Keratinocyte (primary cell): Measurements from ENCODE around the gene RNF130. TPM values are rescaled to one million over a fixed set of nuclear protein-coding genes. Genes with fewer than 3 reads are reported as not detected.

ENCODE experiments used
- DNase-seq: peaks from one replicate; pipeline ENCODE4 v3.0.0-alpha.2; 2011; ENCODE audit warnings: low read depth, missing footprints, low spot score
- FAIRE-seq: peaks from 2 replicates; lab custom pipeline; 2011; peaks lifted over from hg19 to GRCh38; lab: Jason Lieb, UNC
- H2AFZ ChIP-seq: 2 replicates; pipeline ENCODE4 v1.6.0; 2012; ENCODE audit warnings: low read length, control low read depth, inconsistent platforms; ENCODE audit not compliant: control insufficient read depth
- H3K27ac ChIP-seq: 2 replicates; pipeline ENCODE4 v1.5.1; 2011; ENCODE audit warnings: low read length; ENCODE audit not compliant: control insufficient read depth, insufficient read depth
- H3K27me3 ChIP-seq: 3 replicates; pipeline ENCODE4 v1.6.0; 2011; ENCODE audit warnings: low read length; ENCODE audit not compliant: control insufficient read depth, insufficient read depth; ENCODE audit errors: extremely low read depth
- H3K36me3 ChIP-seq, 2 experiments: 2 replicates in 1 of 2; 3 replicates in 1 of 2; pipeline ENCODE4 v1.5.1; 2011; ENCODE audit warnings: low read length in 2 of 2, mild to moderate bottlenecking in 1 of 2; ENCODE audit not compliant: control insufficient read depth in 2 of 2, insufficient read depth in 2 of 2; ENCODE audit errors: extremely low read depth in 1 of 2
- H3K4me1 ChIP-seq: 3 replicates; pipeline ENCODE4 v1.5.1; 2011; ENCODE audit warnings: low read length; ENCODE audit not compliant: control insufficient read depth, insufficient read depth; ENCODE audit errors: extremely low read depth
- H3K4me2 ChIP-seq: 3 replicates; pipeline ENCODE4 v1.6.0; 2011; ENCODE audit warnings: low read depth, low read length; ENCODE audit not compliant: control insufficient read depth, insufficient read depth; ENCODE audit errors: extremely low read depth
- H3K4me3 ChIP-seq, 3 experiments: fragments of 200-600 bp in 1 of 3; sonication (generic) in 1 of 3; 2 replicates in 2 of 3; 3 replicates in 1 of 3; pipeline ENCODE4 v1.5.1; 2011 to 2016; ENCODE audit warnings: low read length in 3 of 3, mild to moderate bottlenecking in 3 of 3, control low read depth in 2 of 3, inconsistent platforms in 1 of 3, low read depth in 1 of 3, mixed read lengths in 1 of 3, mixed run types in 1 of 3, moderate library complexity in 1 of 3; ENCODE audit not compliant: control insufficient read depth in 2 of 3, insufficient read depth in 2 of 3; ENCODE audit errors: extremely low read depth in 1 of 3
- H3K79me2 ChIP-seq: 2 replicates; pipeline ENCODE4 v1.6.0; 2012; ENCODE audit warnings: low read length; ENCODE audit not compliant: control insufficient read depth, insufficient read depth
- H3K9ac ChIP-seq: 3 replicates; pipeline ENCODE4 v1.6.0; 2011; ENCODE audit warnings: low read length; ENCODE audit not compliant: control insufficient read depth, insufficient read depth; ENCODE audit errors: extremely low read depth
- H3K9me1 ChIP-seq: 3 replicates; pipeline ENCODE4 v1.6.0; 2011; ENCODE audit warnings: low read length; ENCODE audit not compliant: control insufficient read depth, insufficient read depth; ENCODE audit errors: extremely low read depth
- H3K9me3 ChIP-seq: 2 replicates; pipeline ENCODE4 v1.5.1; 2012; ENCODE audit warnings: low read depth, low read length; ENCODE audit not compliant: control insufficient read depth
- H4K20me1 ChIP-seq: 3 replicates; pipeline ENCODE4 v1.6.0; 2011; ENCODE audit warnings: low read length; ENCODE audit not compliant: control insufficient read depth, insufficient read depth; ENCODE audit errors: extremely low read depth
- EZH2 ChIP-seq: IDR thresholded peaks from one replicate; pipeline ENCODE4 v1.6.1; 2012; ENCODE audit warnings: inconsistent platforms, mild to moderate bottlenecking, low read length, moderate library complexity
- dilution Hi-C: fragments of 300-500 bp; cut with MboI; formaldehyde crosslinking; loops from one replicate; pipeline ENCODE4 v1.7.0; 2020; ENCODE audit warnings: low sequenced_read_pairs; ENCODE audit not compliant: extremely low pct_ligation_motif_present
- polyA plus RNA-seq, 5 experiments: library from polyadenylated mRNA; depleted of rRNA in 3 of 5; stranded (reverse) in 3 of 5; stranded (forward) in 1 of 5; unstranded in 1 of 5; fragments of >200 nt; gene quantifications; 1 replicate in 1 of 5; 2 replicates in 3 of 5; 3 replicates in 1 of 5; pipeline versions ENCODE4 v1.2.1 to v1.2.3, GENCODE V29; 2011 to 2012; ENCODE audit warnings: missing spikeins in 2 of 5, low read depth in 1 of 5, low replicate concordance in 1 of 5
- TF ChIP-seq, protein P1 (sequence below), 3 experiments: IDR thresholded peaks in 1 of 3; conservative IDR thresholded peaks in 1 of 3; optimal IDR thresholded peaks in 1 of 3; 2 replicates in 2 of 3; 3 replicates in 1 of 3; pipeline versions ENCODE3 to v1.5.1; 2011; ENCODE audit warnings: low read length in 3 of 3, mild to moderate bottlenecking in 3 of 3, moderate library complexity in 2 of 3, control low read depth in 1 of 3, inconsistent platforms in 1 of 3; ENCODE audit not compliant: insufficient read depth in 2 of 3; ENCODE audit errors: extremely low read depth in 1 of 3

The RNF130 gene
- polyA plus RNA-seq, 1 donor (not counting 4 experiments of a cell fraction or from before 2014, with no cell fraction given): 20.0 TPM

DNA sequence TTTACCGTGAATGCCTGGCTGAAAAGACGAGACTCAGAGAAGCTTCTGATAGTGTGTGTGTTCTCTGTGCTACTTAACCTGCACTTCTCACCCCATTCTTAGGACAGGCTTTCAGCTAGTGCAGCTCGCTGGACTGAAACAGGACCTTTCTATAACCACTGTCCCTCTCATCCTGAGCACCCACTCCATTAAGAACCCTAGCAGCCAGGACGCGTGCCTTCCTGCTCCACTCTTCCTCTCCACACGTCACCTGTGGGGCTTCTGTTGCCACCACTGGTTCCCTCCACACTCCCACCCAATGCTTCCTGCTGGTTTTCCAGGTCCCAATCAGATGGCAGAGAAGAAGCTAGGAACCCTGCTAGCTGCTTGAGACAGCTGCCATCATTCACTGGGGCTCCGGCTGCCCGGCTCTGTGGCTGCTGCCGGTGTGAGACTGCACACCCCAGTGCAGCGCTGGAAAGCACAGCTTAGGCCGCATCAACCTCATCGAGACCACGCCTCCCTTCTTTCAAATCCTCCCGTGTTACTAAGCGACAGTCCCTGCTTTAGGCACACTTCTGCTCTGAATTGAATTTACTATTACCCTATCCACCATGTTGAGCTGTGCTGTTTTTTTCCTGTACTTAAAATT is 44.0 kb downstream of the RNF130 start:
- no peak overlapping the region for H2AFZ ChIP-seq
- no peaks in the 10 kb centered on the region for H3K27me3 ChIP-seq
- H3K4me1 ChIP-seq: no peaks in the 10 kb centered on the region
- no peak overlapping the region for H3K4me3 ChIP-seq
- no peak overlapping the region for H3K27ac ChIP-seq
- H4K20me1 ChIP-seq: no peaks in the 10 kb centered on the region
- H3K79me2 ChIP-seq: no peaks in the 10 kb centered on the region
- H3K9me3 ChIP-seq: no peaks in the 10 kb centered on the region
- no peak for TF ChIP-seq EZH2
- TF ChIP-seq, protein P1, sequence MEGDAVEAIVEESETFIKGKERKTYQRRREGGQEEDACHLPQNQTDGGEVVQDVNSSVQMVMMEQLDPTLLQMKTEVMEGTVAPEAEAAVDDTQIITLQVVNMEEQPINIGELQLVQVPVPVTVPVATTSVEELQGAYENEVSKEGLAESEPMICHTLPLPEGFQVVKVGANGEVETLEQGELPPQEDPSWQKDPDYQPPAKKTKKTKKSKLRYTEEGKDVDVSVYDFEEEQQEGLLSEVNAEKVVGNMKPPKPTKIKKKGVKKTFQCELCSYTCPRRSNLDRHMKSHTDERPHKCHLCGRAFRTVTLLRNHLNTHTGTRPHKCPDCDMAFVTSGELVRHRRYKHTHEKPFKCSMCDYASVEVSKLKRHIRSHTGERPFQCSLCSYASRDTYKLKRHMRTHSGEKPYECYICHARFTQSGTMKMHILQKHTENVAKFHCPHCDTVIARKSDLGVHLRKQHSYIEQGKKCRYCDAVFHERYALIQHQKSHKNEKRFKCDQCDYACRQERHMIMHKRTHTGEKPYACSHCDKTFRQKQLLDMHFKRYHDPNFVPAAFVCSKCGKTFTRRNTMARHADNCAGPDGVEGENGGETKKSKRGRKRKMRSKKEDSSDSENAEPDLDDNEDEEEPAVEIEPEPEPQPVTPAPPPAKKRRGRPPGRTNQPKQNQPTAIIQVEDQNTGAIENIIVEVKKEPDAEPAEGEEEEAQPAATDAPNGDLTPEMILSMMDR (optimal IDR thresholded peaks at IDR 0.05 in 1 of 3, IDR thresholded peaks at IDR 0.05 in 1 of 3, conservative IDR thresholded peaks at IDR 0.05 in 1 of 3; ENCODE audit: extremely low read depth in 1 of 3, insufficient read depth in 2 of 3, low read length in 3 of 3): no peak
- H3K36me3 ChIP-seq: peaks cover 0 to 4% of the 10 kb centered on the region in 2 experiments
- no peaks in the 10 kb centered on the region for H3K9me1 ChIP-seq
- no peak overlapping the region for H3K9ac ChIP-seq
- DNase-seq (no peak), FAIRE-seq (no peak)
- H3K4me2 ChIP-seq: no peak overlapping the region
- dilution Hi-C loops: no loop called here

DNA sequence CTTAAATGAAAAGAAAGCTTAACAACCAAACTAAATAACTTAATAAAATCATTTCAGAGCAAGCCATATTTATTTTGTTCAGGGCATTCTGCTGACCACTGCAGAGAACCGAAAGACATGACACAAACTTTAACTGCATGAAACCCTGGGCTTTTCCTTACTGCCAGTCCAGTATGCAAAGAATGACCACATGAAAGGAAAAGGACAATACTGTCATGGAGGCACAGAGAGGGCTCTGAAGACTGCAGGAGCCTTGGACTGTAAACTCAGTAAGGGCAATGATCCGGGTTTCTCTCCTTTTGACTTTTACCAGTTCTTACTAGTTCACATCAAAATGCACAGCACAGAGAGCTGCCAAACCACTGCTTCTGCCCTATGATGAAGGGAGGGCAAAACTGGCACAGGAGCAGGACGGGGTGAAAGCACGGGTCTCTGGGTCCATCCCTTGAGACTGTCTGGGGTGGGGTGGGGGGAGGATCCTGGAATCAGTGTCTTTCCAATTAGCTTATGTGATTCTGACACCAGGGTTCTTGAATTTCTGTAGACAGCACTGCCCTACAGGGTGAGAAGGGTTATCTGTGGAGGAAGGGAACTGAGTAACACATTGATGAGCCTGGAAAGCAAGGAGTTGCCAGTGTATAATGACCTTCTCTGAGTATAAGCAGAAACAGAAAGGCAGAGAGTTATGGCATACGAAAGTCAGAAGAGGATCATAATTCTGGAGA is 44.7 kb downstream of the RNF130 start:
- Histone ChIP-seq H3K79me2 (no peaks in the 10 kb centered on the region), H3K27ac (no peak overlapping the region), H3K36me3 (peaks cover 0 to 4% of the 10 kb centered on the region in 2 experiments), H3K27me3 (no peaks in the 10 kb centered on the region), H3K4me2 (no peak overlapping the region), H3K9me3 (no peaks in the 10 kb centered on the region), H3K9me1 (no peaks in the 10 kb centered on the region), H3K4me1 (no peaks in the 10 kb centered on the region), H3K9ac (no peak overlapping the region), H2AFZ (no peak overlapping the region), H3K4me3 (no peak overlapping the region), H4K20me1 (no peaks in the 10 kb centered on the region)
- dilution Hi-C loops: no loop called here
- FAIRE-seq (no peak), DNase-seq (no peak)
- TF ChIP-seq, protein P1 (optimal IDR thresholded peaks at IDR 0.05 in 1 of 3, IDR thresholded peaks at IDR 0.05 in 1 of 3, conservative IDR thresholded peaks at IDR 0.05 in 1 of 3; ENCODE audit: extremely low read depth in 1 of 3, insufficient read depth in 2 of 3, low read length in 3 of 3): no peak
- no peak for TF ChIP-seq EZH2
